ENCODE results near the gene TMEM132D. TPM values are rescaled to one million over a fixed set of nuclear protein-coding genes. Genes with fewer than 3 reads are reported as not detected.

TMEM132D gene
- total and polyA plus RNA-seq, 2 of the 4 experiments (the other 2 are of a cell fraction) = not detected

DNA sequence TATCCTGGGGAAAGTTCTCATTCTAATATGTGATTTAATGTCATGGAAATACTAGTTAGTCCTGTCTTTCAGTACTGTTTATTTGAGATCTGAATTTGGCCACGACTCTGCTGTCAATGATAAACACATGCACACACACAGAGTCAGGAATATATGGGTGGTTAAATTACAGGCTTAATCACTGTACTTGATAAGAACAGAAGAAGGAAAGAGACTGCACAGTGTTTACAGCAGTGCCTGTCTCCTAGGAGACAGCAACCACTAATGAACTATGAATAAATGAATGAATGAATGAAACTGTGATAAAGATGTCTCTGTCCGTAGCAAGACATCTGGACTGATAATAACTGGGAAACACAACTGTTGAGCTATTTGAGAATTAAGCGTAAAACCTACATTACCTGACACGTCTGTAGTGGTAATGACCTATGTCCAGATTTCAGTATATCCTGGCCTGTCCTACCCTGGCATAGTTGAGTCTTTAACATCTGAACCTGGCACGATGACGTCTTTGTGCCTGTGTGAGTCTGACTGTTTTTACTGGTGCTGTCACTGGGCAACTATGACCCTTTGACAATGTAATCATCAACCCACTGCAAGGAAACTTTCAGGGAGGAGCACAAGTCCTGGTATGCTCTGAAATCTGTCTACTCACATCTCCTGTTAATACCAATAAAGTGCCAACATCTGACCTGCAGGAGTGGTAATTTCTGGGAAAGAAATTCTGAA lies 524.6 kb downstream of the TMEM132D start:
- Histone ChIP-seq H3K9me1 (ENCODE audit: insufficient read depth, low read length) (no peaks in the 10 kb centered on the region), H2BK20ac (ENCODE audit: low read depth, low read length) (no peak overlapping the region), H3K36me3 (ENCODE audit: control insufficient read depth, insufficient read depth, low read length) (no peaks in the 10 kb centered on the region), H4K5ac (ENCODE audit: low read depth, low read length) (no peak overlapping the region), H3K23ac (ENCODE audit: low read depth, low read length) (no peak overlapping the region), H4K8ac (ENCODE audit: low read depth in 2 of 2, low read length in 2 of 2) (no peak overlapping the region), H2AK9ac (replicated peaks; ENCODE audit: low read depth, low read length, poor library complexity) (no peak overlapping the region), H3K4me2 (ENCODE audit: low read depth, low read length) (no peak overlapping the region), H3K14ac (replicated peaks; ENCODE audit: low read depth, low read length) (no peak overlapping the region), H2AK5ac (ENCODE audit: low read depth, low read length) (no peak overlapping the region), H2BK15ac (ENCODE audit: low read depth, low read length) (no peak overlapping the region), H3K9ac (ENCODE audit: low read depth, low read length) (no peak overlapping the region), H2BK5ac (ENCODE audit: low read depth, low read length, poor library complexity, severe bottlenecking) (no peak overlapping the region), H4K20me1 (ENCODE audit: insufficient read depth, low read length) (no peaks in the 10 kb centered on the region), H3K27me3 (ENCODE audit: control insufficient read depth, insufficient read depth, low read length) (no peaks in the 10 kb centered on the region), H3K9me3 (ENCODE audit: control insufficient read depth, insufficient read depth, low read length) (peaks cover 23% of the 10 kb centered on the region), H3K4me3 (ENCODE audit: insufficient read depth, low read depth, low read length) (no peak overlapping the region), H3K56ac (ENCODE audit: extremely low read depth, insufficient read depth, low read length) (no peak overlapping the region), H2AFZ (replicated peaks; ENCODE audit: low read length, poor library complexity) (no peak overlapping the region), H3K4me1 (ENCODE audit: control insufficient read depth, insufficient read depth, low read length) (no peaks in the 10 kb centered on the region), H3K18ac (ENCODE audit: low read depth, low read length) (no peak overlapping the region), H2BK120ac (ENCODE audit: low read depth, low read length) (no peak overlapping the region), H3K27ac (ENCODE audit: insufficient read depth, low read length) (no peak overlapping the region), H3K79me1 (ENCODE audit: low read depth in 1 of 2, low read length in 2 of 2) (no peaks in the 10 kb centered on the region), H3K4ac (ENCODE audit: low read depth, low read length) (no peak overlapping the region), H4K91ac (ENCODE audit: insufficient read depth, low read depth, low read length) (no peak overlapping the region)
- no peak for TF ChIP-seq SMC3 (IDR thresholded peaks at IDR 0.05; ENCODE audit: low read depth, low read length)
- TF ChIP-seq POLR2A (IDR thresholded peaks at IDR 0.05; ENCODE audit: low read depth, low read length) = no peak
- no peak for TF ChIP-seq CHD1 (IDR thresholded peaks at IDR 0.05; ENCODE audit: low read depth, low read length)
- no peak for TF ChIP-seq MXI1 (IDR thresholded peaks at IDR 0.05; ENCODE audit: borderline replicate concordance, low read depth, low read length)
- no peak for TF ChIP-seq BHLHE40 (IDR thresholded peaks at IDR 0.05; ENCODE audit: low read depth, low read length)
- TF ChIP-seq, protein P1, sequence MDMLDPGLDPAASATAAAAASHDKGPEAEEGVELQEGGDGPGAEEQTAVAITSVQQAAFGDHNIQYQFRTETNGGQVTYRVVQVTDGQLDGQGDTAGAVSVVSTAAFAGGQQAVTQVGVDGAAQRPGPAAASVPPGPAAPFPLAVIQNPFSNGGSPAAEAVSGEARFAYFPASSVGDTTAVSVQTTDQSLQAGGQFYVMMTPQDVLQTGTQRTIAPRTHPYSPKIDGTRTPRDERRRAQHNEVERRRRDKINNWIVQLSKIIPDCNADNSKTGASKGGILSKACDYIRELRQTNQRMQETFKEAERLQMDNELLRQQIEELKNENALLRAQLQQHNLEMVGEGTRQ (IDR thresholded peaks at IDR 0.05; ENCODE audit: low read depth, low read length) = no peak
- no peak for TF ChIP-seq RCOR1 (IDR thresholded peaks at IDR 0.05; ENCODE audit: insufficient replicate concordance, low read length)
- no peak for TF ChIP-seq CEBPB (IDR thresholded peaks at IDR 0.05; ENCODE audit: low read depth, low read length)
- no peak for TF ChIP-seq RAD21 (IDR thresholded peaks at IDR 0.05; ENCODE audit: low read length)
- TF ChIP-seq MAZ (IDR thresholded peaks at IDR 0.05; ENCODE audit: borderline replicate concordance, low read depth, low read length) = no peak
- TF ChIP-seq MAFK (IDR thresholded peaks at IDR 0.05; ENCODE audit: low read depth, low read length) = no peak
- no peak for TF ChIP-seq NFE2L2 (IDR thresholded peaks at IDR 0.05; ENCODE audit: low read depth, low read length)
- no peak for TF ChIP-seq RFX5 (IDR thresholded peaks at IDR 0.05; ENCODE audit: low read depth, low read length)
- ChIA-PET CTCF (no interaction called here), POLR2A (ENCODE audit: unreplicated experiment) (no interaction called here)
- intact Hi-C loops (cut with micrococcal nuclease) = no loop called here
- no TSS peak for BruUV-seq (replicated peaks)
- ATAC-seq (ENCODE audit: low read depth) (no peak), DNase-seq (no peak)
- in situ Hi-C loops (cut with MboI; ENCODE audit: low sequenced_read_pairs) = no loop called here
- dilution Hi-C loops (cut with HindIII; ENCODE audit: low sequenced_read_pairs, unreplicated experiment) = no loop called here
- 18% methylated on average over 2 of the region's 6 CpGs; no CpG with 5 or more reads in 1 of the 2 experiments for WGBS, 2 experiments (ENCODE audit: extremely low coverage in 2 of 2, insufficient read length in 1 of 2)
